HepG2 (cell line): ENCODE measurements around the gene POLDIP3. TPM values are rescaled to one million over a fixed set of nuclear protein-coding genes. Genes with fewer than 3 reads are reported as not detected.

ENCODE experiments used
- CEBPZ ChIP-seq: IDR thresholded peaks from 2 replicates; pipeline ENCODE4 v1.6.1; 2012; ENCODE audit warnings: low read length, improper control_type of control experiment
- FOXM1 ChIP-seq: sonication (generic); formaldehyde crosslinking; IDR thresholded peaks from 2 replicates; pipeline ENCODE4 v1.5.0; 2020; ENCODE audit warnings: missing genetic modification reagents
- NFIB ChIP-seq: sonication (generic); formaldehyde crosslinking; IDR thresholded peaks from 2 replicates; pipeline ENCODE4 v1.9.0; 2021; ENCODE audit warnings: missing genetic modification reagents, mild to moderate bottlenecking, borderline replicate concordance
- SALL1 ChIP-seq: sonication (generic); formaldehyde crosslinking; IDR thresholded peaks from 2 replicates; pipeline ENCODE4 v1.8.0; 2022; ENCODE audit warnings: mild to moderate bottlenecking, missing genetic modification reagents
- SIN3A ChIP-seq: IDR thresholded peaks from 2 replicates; pipeline ENCODE4 v1.6.1; 2011; ENCODE audit warnings: low read depth, mild to moderate bottlenecking, control low read depth, low read length, borderline replicate concordance
- TEAD2 ChIP-seq: sonication (generic); formaldehyde crosslinking; IDR thresholded peaks from 2 replicates; pipeline ENCODE4 v1.9.0; 2021; ENCODE audit warnings: missing genetic modification reagents
- ZBTB40 ChIP-seq, 2 experiments: fragments of 450-650 bp in 1 of 2; sonication (generic) in 1 of 2; formaldehyde crosslinking in 1 of 2; IDR thresholded peaks; 2 replicates each; pipeline versions ENCODE4 v1.6.1 to v1.8.0; 2016 to 2022; ENCODE audit warnings: antibody characterized with exemption in 1 of 2, mild to moderate bottlenecking in 1 of 2, missing genetic modification reagents in 1 of 2
- ZNF124 ChIP-seq: sonication (generic); formaldehyde crosslinking; IDR thresholded peaks from 2 replicates; pipeline ENCODE4 v1.4.0; 2020; ENCODE audit warnings: missing genetic modification reagents
- ZNF496 ChIP-seq: sonication (generic); formaldehyde crosslinking; IDR thresholded peaks from 2 replicates; pipeline ENCODE4 v1.8.1; 2023; ENCODE audit warnings: mild to moderate bottlenecking, moderate library complexity, missing genetic modification reagents; ENCODE audit not compliant: insufficient replicate concordance
- ZNF580 ChIP-seq: IDR thresholded peaks from 2 replicates; pipeline ENCODE4 v1.6.1; 2016; ENCODE audit warnings: low read depth, borderline replicate concordance
- ZNF720 ChIP-seq: sonication (generic); formaldehyde crosslinking; IDR thresholded peaks from 2 replicates; pipeline ENCODE4 v1.4.0; 2020; ENCODE audit warnings: missing genetic modification reagents
- ZNF777 ChIP-seq: sonication (generic); formaldehyde crosslinking; IDR thresholded peaks from 2 replicates; pipeline ENCODE4 v1.4.0; 2020; ENCODE audit warnings: missing genetic modification reagents
- ZNF788 ChIP-seq: sonication (generic); formaldehyde crosslinking; IDR thresholded peaks from 2 replicates; pipeline ENCODE4 v1.5.0; 2020; ENCODE audit warnings: mild to moderate bottlenecking, missing genetic modification reagents, borderline replicate concordance
- polyA plus RNA-seq, 8 experiments: library from polyadenylated mRNA; depleted of rRNA in 3 of 8; stranded (reverse) in 7 of 8; unstranded in 1 of 8; fragments of >200 nt; fragmentation: Illumina TruSeq in 4 of 8; extraction: Trizol in 4 of 8; gene quantifications; 2 replicates each; pipeline versions ENCODE4 v1.2.1 to v1.2.3, GENCODE V29; 2011 to 2016; ENCODE audit warnings: low read depth in 4 of 8, missing spikeins in 1 of 8, mixed read lengths in 1 of 8; ENCODE audit not compliant: insufficient read depth in 1 of 8
- total RNA-seq, 5 experiments: library from RNA; depleted of rRNA; stranded (reverse); fragments of >200 nt; fragmentation: Illumina TruSeq; extraction: Trizol; gene quantifications; 2 replicates each; pipeline ENCODE4 v1.2.3, GENCODE V29; 2016; ENCODE audit warnings: low read depth in 1 of 5
- TF ChIP-seq, protein P1 (sequence below): sonication (generic); formaldehyde crosslinking; IDR thresholded peaks from 2 replicates; pipeline ENCODE4 v1.4.0; 2020; ENCODE audit warnings: missing genetic modification reagents

POLDIP3 gene
- total and polyA plus RNA-seq, 2 of the 13 experiments (the other 11 are each of a cell fraction or from before 2014, with no cell fraction given), result 45.8 to 47.4 TPM

GRCh38 chr22:42648368-42649245 is 33.9 kb upstream of the POLDIP3 start (continued):
- TF ChIP-seq ZBTB40 (IDR thresholded peaks at IDR 0.05) (no peak), ZBTB40 (CRISPR knock-in tag; IDR thresholded peaks at IDR 0.05) (peak; percentile 63; the same call in 1 of the 2 replicates), ZNF496 (CRISPR knock-in tag) (no peak), CEBPZ (no peak), ZNF124 (CRISPR knock-in tag) (peak; percentile 79), ZNF580 (CRISPR knock-in tag) (peak; percentile 80; the same call in 1 of the 2 replicates), SIN3A (peak; percentile 89), ZNF720 (no peak), ZNF788 (peak; percentile 63; the same call in 1 of the 2 replicates), SALL1 (peak; percentile 84), ZNF777 (0 out of 2 replicates have a peak, but pooled peaks have one; percentile 40), FOXM1 (no peak), TEAD2 (CRISPR knock-in tag) (no peak), NFIB (CRISPR knock-in tag) (no peak)
- TF ChIP-seq, protein P1, sequence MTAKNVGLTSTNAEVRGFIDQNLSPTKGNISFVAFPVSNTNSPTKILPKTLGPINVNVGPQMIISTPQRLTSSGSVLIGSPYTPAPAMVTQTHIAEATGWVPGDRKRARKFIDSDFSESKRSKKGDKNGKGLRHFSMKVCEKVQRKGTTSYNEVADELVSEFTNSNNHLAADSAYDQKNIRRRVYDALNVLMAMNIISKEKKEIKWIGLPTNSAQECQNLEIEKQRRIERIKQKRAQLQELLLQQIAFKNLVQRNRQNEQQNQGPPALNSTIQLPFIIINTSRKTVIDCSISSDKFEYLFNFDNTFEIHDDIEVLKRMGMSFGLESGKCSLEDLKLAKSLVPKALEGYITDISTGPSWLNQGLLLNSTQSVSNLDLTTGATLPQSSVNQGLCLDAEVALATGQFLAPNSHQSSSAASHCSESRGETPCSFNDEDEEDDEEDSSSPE (CRISPR knock-in tag), result peak; percentile 47
